ENCODE results near the gene PDZRN3. TPM values are rescaled to one million over a fixed set of nuclear protein-coding genes. Genes with fewer than 3 reads are reported as not detected.
A peak's percentile ranks its signal among the peaks of the same experiment; 100 is the strongest.

PDZRN3 gene
- polyA plus RNA-seq, 1 of the 3 experiments (the other 2 are of a cell fraction) = 10.3 TPM

DNA sequence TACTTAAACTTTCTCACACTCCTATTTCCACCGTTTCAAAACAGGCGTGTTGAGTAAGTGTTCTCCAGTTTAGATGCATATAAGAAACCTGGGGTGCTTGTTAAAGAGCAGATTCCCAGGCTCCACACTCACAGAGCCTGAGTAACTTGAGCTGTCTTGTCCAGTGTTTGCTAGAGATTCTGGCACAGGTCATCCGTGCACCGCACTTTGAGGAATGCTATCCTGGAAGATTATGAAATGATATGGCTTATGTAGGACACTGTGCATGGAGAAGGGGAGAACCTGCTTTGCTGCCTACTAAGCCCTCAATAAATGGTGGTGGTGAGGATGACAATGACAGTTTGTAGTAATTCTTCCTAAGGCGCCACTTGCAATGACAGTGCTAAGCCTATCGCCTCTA lies 273.7 kb downstream of the PDZRN3 start:
- Histone ChIP-seq H3K4me1 (ENCODE audit: control insufficient read depth in 1 of 2, insufficient read depth in 2 of 2, low read depth in 1 of 2, low read length in 1 of 2) (peaks cover 0 to 44% of the 10 kb centered on the region in 2 experiments; a peak in 2 of 4 replicates), H3K4me2 (no peak overlapping the region), H3K36me3 (replicated peaks in 1 of 2; ENCODE audit: control insufficient read depth in 1 of 2, insufficient read depth in 2 of 2, low read length in 1 of 2) (no peaks in the 10 kb centered on the region), H3F3A (replicated peaks; ENCODE audit: insufficient read depth) (no peaks in the 10 kb centered on the region), H3K9me2 (no peaks in the 10 kb centered on the region), H3K4me3 (ENCODE audit: low read depth in 2 of 2, low read length in 1 of 2) (no peak overlapping the region), H4K20me1 (ENCODE audit: insufficient read depth) (no peaks in the 10 kb centered on the region), H2AFZ (ENCODE audit: low read depth) (no peak overlapping the region), H3K9me3 (no peaks in the 10 kb centered on the region), H3K27me3 (ENCODE audit: insufficient read depth) (peaks cover 4% of the 10 kb centered on the region; the same call in 1 of the 2 replicates), H3K9ac (no peak overlapping the region), H3K27ac (ENCODE audit: low read depth in 2 of 2, low read length in 1 of 2) (peak overlapping the region in 1 of 2 experiments; percentile 85; a peak in 2 of 4 replicates), H3K79me2 (ENCODE audit: insufficient read depth) (no peaks in the 10 kb centered on the region)
- CTCF ChIA-PET = interaction anchor here (1.0 kb wide), 1 partner anchor 249 kb away, joined by 3 read pairs; no protein-coding TSS in a partner anchor
- TF ChIP-seq, protein P1, sequence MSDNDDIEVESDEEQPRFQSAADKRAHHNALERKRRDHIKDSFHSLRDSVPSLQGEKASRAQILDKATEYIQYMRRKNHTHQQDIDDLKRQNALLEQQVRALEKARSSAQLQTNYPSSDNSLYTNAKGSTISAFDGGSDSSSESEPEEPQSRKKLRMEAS (IDR thresholded peaks at IDR 0.05; ENCODE audit: low read depth) = no peak
- TF ChIP-seq FOSL2 (IDR thresholded peaks at IDR 0.05; ENCODE audit: borderline replicate concordance, low read depth) = no peak
- TF ChIP-seq, protein P2, sequence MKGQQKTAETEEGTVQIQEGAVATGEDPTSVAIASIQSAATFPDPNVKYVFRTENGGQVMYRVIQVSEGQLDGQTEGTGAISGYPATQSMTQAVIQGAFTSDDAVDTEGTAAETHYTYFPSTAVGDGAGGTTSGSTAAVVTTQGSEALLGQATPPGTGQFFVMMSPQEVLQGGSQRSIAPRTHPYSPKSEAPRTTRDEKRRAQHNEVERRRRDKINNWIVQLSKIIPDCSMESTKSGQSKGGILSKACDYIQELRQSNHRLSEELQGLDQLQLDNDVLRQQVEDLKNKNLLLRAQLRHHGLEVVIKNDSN (IDR thresholded peaks at IDR 0.05; ENCODE audit: borderline replicate concordance, low read depth) = no peak
- no peak for TF ChIP-seq TEAD4 (IDR thresholded peaks at IDR 0.05; ENCODE audit: borderline replicate concordance, insufficient read depth)
- no peak for TF ChIP-seq RAD21 (IDR thresholded peaks at IDR 0.05; ENCODE audit: low read length)
- TF ChIP-seq JUND (IDR thresholded peaks at IDR 0.05) = no peak
- TF ChIP-seq NFIC (IDR thresholded peaks at IDR 0.05; ENCODE audit: borderline replicate concordance) = no peak
- TF ChIP-seq, protein P3, sequence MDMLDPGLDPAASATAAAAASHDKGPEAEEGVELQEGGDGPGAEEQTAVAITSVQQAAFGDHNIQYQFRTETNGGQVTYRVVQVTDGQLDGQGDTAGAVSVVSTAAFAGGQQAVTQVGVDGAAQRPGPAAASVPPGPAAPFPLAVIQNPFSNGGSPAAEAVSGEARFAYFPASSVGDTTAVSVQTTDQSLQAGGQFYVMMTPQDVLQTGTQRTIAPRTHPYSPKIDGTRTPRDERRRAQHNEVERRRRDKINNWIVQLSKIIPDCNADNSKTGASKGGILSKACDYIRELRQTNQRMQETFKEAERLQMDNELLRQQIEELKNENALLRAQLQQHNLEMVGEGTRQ (IDR thresholded peaks at IDR 0.05; ENCODE audit: borderline replicate concordance, low read depth, low read length) = no peak
- TF ChIP-seq, protein P4, sequence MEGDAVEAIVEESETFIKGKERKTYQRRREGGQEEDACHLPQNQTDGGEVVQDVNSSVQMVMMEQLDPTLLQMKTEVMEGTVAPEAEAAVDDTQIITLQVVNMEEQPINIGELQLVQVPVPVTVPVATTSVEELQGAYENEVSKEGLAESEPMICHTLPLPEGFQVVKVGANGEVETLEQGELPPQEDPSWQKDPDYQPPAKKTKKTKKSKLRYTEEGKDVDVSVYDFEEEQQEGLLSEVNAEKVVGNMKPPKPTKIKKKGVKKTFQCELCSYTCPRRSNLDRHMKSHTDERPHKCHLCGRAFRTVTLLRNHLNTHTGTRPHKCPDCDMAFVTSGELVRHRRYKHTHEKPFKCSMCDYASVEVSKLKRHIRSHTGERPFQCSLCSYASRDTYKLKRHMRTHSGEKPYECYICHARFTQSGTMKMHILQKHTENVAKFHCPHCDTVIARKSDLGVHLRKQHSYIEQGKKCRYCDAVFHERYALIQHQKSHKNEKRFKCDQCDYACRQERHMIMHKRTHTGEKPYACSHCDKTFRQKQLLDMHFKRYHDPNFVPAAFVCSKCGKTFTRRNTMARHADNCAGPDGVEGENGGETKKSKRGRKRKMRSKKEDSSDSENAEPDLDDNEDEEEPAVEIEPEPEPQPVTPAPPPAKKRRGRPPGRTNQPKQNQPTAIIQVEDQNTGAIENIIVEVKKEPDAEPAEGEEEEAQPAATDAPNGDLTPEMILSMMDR (IDR thresholded peaks at IDR 0.05) = no peak
- TF ChIP-seq SMC3 (IDR thresholded peaks at IDR 0.05; ENCODE audit: low read depth, low read length) = no peak
- TF ChIP-seq EP300 (IDR thresholded peaks at IDR 0.05; ENCODE audit: borderline replicate concordance in 1 of 2, low read depth in 1 of 2, low read length in 1 of 2) = no peak
- TF ChIP-seq RCOR1 (IDR thresholded peaks at IDR 0.05; ENCODE audit: low read length) = no peak
- TF ChIP-seq MXI1 (IDR thresholded peaks at IDR 0.05; ENCODE audit: low read depth, low read length) = no peak
- no peak for DNase-seq
- WGBS (ENCODE audit: low lambda C conversion rate) = 67% methylated on average over 6 of the region's 6 CpGs
- POLR2A ChIA-PET = no interaction called here

DNA sequence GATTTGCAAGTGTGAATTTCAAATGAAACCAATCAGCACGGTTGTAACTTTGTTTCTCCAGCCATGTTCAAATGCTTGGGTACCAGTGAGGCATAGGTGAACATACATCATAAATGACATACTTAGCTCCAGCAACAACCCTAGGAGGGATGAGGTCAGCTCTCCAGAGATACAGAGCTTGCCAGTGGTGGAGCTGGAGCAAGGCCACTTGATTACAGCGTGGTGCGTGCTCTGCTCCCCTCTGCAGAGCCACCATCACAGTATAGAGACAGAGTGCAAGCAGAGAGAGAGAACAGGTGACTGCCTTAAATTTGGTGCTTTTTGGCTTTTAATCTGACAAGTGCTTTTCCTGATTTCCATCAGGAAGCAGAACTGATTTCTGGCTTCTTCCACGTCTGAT lies 275.1 kb downstream of the PDZRN3 start:
- WGBS (ENCODE audit: low lambda C conversion rate) = 74% methylated on average over 4 of the region's 4 CpGs
- Histone ChIP-seq H3K27me3 (ENCODE audit: insufficient read depth) (peaks cover 4% of the 10 kb centered on the region; the same call in 1 of the 2 replicates), H3K79me2 (ENCODE audit: insufficient read depth) (no peaks in the 10 kb centered on the region), H3K27ac (ENCODE audit: low read depth in 2 of 2, low read length in 1 of 2) (no peak overlapping the region), H3K4me3 (ENCODE audit: low read depth in 2 of 2, low read length in 1 of 2) (no peak overlapping the region), H3K4me1 (ENCODE audit: control insufficient read depth in 1 of 2, insufficient read depth in 2 of 2, low read depth in 1 of 2, low read length in 1 of 2) (peaks cover 0 to 44% of the 10 kb centered on the region in 2 experiments; a peak in 2 of 4 replicates), H3K9me3 (no peaks in the 10 kb centered on the region), H2AFZ (ENCODE audit: low read depth) (no peak overlapping the region), H3K36me3 (replicated peaks in 1 of 2; ENCODE audit: control insufficient read depth in 1 of 2, insufficient read depth in 2 of 2, low read length in 1 of 2) (no peaks in the 10 kb centered on the region), H3K9me2 (no peaks in the 10 kb centered on the region), H3F3A (replicated peaks; ENCODE audit: insufficient read depth) (no peaks in the 10 kb centered on the region), H3K4me2 (no peak overlapping the region), H3K9ac (no peak overlapping the region), H4K20me1 (ENCODE audit: insufficient read depth) (no peaks in the 10 kb centered on the region)
- DNase-seq = no peak
- CTCF ChIA-PET = interaction anchor here (0.6 kb wide), 1 partner anchor 11 kb away, joined by 3 read pairs; no protein-coding TSS in a partner anchor
- POLR2A ChIA-PET = no interaction called here
- TF ChIP-seq NRF1 (IDR thresholded peaks at IDR 0.05; ENCODE audit: low read depth, low read length) (no peak), POLR2AphosphoS5 (IDR thresholded peaks at IDR 0.05; ENCODE audit: low read depth, low read length) (no peak), FOXJ3 (CRISPR knock-in tag; IDR thresholded peaks at IDR 0.05) (no peak), GABPA (IDR thresholded peaks at IDR 0.05; ENCODE audit: low read depth) (no peak), FOSL2 (IDR thresholded peaks at IDR 0.05; ENCODE audit: borderline replicate concordance, low read depth) (no peak)
- TF ChIP-seq, protein P5, sequence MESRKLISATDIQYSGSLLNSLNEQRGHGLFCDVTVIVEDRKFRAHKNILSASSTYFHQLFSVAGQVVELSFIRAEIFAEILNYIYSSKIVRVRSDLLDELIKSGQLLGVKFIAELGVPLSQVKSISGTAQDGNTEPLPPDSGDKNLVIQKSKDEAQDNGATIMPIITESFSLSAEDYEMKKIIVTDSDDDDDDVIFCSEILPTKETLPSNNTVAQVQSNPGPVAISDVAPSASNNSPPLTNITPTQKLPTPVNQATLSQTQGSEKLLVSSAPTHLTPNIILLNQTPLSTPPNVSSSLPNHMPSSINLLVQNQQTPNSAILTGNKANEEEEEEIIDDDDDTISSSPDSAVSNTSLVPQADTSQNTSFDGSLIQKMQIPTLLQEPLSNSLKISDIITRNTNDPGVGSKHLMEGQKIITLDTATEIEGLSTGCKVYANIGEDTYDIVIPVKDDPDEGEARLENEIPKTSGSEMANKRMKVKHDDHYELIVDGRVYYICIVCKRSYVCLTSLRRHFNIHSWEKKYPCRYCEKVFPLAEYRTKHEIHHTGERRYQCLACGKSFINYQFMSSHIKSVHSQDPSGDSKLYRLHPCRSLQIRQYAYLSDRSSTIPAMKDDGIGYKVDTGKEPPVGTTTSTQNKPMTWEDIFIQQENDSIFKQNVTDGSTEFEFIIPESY (IDR thresholded peaks at IDR 0.05; ENCODE audit: borderline replicate concordance, low read depth) = no peak
- TF ChIP-seq, protein P4 (IDR thresholded peaks at IDR 0.05) = no peak

Data from SK-N-SH (cell line).